Parathyroid adenoma (tissue), 2 donors: Measurements from ENCODE around the gene CACHD1.
"Not testable (repeated sequence)": the region's sequence is repeated elsewhere in the genome, so short reads cannot be mapped to it uniquely, and the experiment has no call there.

Source experiments
- H2AFZ ChIP-seq: fragments of 300-600 bp; sonication (generic); one replicate; pipeline ENCODE4 v1.7.0; 2017; ENCODE audit warnings: antibody characterized with exemption, mild to moderate bottlenecking
- H3K27ac ChIP-seq: fragments of 300-600 bp; sonication (generic); one replicate; pipeline ENCODE4 v1.7.0; 2017
- H3K27me3 ChIP-seq: fragments of 300-600 bp; sonication (generic); one replicate; pipeline ENCODE4 v1.7.0; 2017; ENCODE audit warnings: low read length; ENCODE audit not compliant: control insufficient read depth, insufficient read depth
- H3K36me3 ChIP-seq: fragments of 300-600 bp; sonication (generic); one replicate; pipeline ENCODE4 v1.7.0; 2017; ENCODE audit warnings: low read length; ENCODE audit not compliant: control insufficient read depth, insufficient read depth
- H3K4me1 ChIP-seq: fragments of 300-600 bp; sonication (generic); one replicate; pipeline ENCODE4 v1.7.0; 2017; ENCODE audit warnings: control low read depth
- H3K4me2 ChIP-seq: fragments of 300-600 bp; sonication (generic); one replicate; pipeline ENCODE4 v1.7.0; 2017; ENCODE audit warnings: low read length
- H3K4me3 ChIP-seq: fragments of 300-600 bp; sonication (generic); one replicate; pipeline ENCODE4 v1.7.0; 2017; ENCODE audit warnings: low read depth, low read length
- H3K79me2 ChIP-seq: fragments of 300-600 bp; sonication (generic); one replicate; pipeline ENCODE4 v1.7.0; 2017; ENCODE audit warnings: control low read depth
- H3K9ac ChIP-seq: fragments of 300-600 bp; sonication (generic); one replicate; pipeline ENCODE4 v1.7.0; 2017; ENCODE audit warnings: mild to moderate bottlenecking
- H3K9me3 ChIP-seq: fragments of 300-600 bp; sonication (generic); one replicate; pipeline ENCODE4 v1.7.0; 2017; ENCODE audit warnings: low read length; ENCODE audit not compliant: control insufficient read depth
- CTCF ChIP-seq: fragments of 300-600 bp; sonication (generic); IDR thresholded peaks from one replicate; pipeline ENCODE4 v1.7.0; 2017; ENCODE audit warnings: antibody characterized with exemption, mild to moderate bottlenecking
- donor health status: primary hyperparathyroidism.

CACHD1 gene

GRCh38 chr1:64721576-64722145 is 251.7 kb downstream of the CACHD1 start:
- H2AFZ ChIP-seq: no peak overlapping the region
- no peaks in the 10 kb centered on the region for H3K9me3 ChIP-seq
- no peak overlapping the region for H3K4me3 ChIP-seq
- H3K79me2 ChIP-seq: no peaks in the 10 kb centered on the region
- H3K27me3 ChIP-seq: no peaks in the 10 kb centered on the region
- no peaks in the 10 kb centered on the region for H3K36me3 ChIP-seq
- H3K27ac ChIP-seq: no peak overlapping the region
- TF ChIP-seq CTCF: no peak
- no peak overlapping the region for H3K4me2 ChIP-seq
- H3K9ac ChIP-seq: no peak overlapping the region
- H3K4me1 ChIP-seq: no peaks in the 10 kb centered on the region

- Histone ChIP-seq H3K4me1 (no peaks in the 10 kb centered on the region), H3K36me3 (no peaks in the 10 kb centered on the region), H3K4me2 (no peak overlapping the region), H3K4me3 (no peak overlapping the region), H3K9me3 (no peaks in the 10 kb centered on the region), H3K27me3 (no peaks in the 10 kb centered on the region), H2AFZ (no peak overlapping the region), H3K27ac (no peak overlapping the region), H3K79me2 (no peaks in the 10 kb centered on the region), H3K9ac (no peak overlapping the region)
- no peak for TF ChIP-seq CTCF
Observed at GRCh38 chr1:64727861-64728260, 257.9 kb downstream of the CACHD1 start.

- Histone ChIP-seq H2AFZ (no peak overlapping the region), H3K9me3 (no peaks in the 10 kb centered on the region), H3K79me2 (no peaks in the 10 kb centered on the region), H3K4me2 (no peak overlapping the region), H3K9ac (no peak overlapping the region), H3K4me1 (no peaks in the 10 kb centered on the region), H3K4me3 (no peak overlapping the region), H3K36me3 (no peaks in the 10 kb centered on the region), H3K27me3 (no peaks in the 10 kb centered on the region), H3K27ac (no peak overlapping the region)
- no peak for TF ChIP-seq CTCF
Observed at GRCh38 chr1:64733581-64734286, 263.8 kb downstream of the CACHD1 start.

- no peak overlapping the region for H3K27ac ChIP-seq
- H3K9ac ChIP-seq: no peak overlapping the region
- no peak overlapping the region for H2AFZ ChIP-seq
- H3K79me2 ChIP-seq: no peaks in the 10 kb centered on the region
- no peak overlapping the region for H3K4me2 ChIP-seq
- H3K36me3 ChIP-seq: no peaks in the 10 kb centered on the region
- H3K4me1 ChIP-seq: no peaks in the 10 kb centered on the region
- no peaks in the 10 kb centered on the region for H3K27me3 ChIP-seq
- H3K9me3 ChIP-seq: no peaks in the 10 kb centered on the region
- no peak overlapping the region for H3K4me3 ChIP-seq
- no peak for TF ChIP-seq CTCF
Observed at GRCh38 chr1:64734287-64734652, 264.3 kb downstream of the CACHD1 start.

GRCh38 chr1:64740687-64741086 is 270.8 kb downstream of the CACHD1 start:
- not testable (repeated sequence) for H3K36me3 ChIP-seq, H3K4me2 ChIP-seq, H3K27ac ChIP-seq, H3K4me3 ChIP-seq, H3K9ac ChIP-seq, H2AFZ ChIP-seq, H3K4me1 ChIP-seq, H3K27me3 ChIP-seq, H3K79me2 ChIP-seq, H3K9me3 ChIP-seq
